Raji (cell line): ENCODE data around the gene PHC2.

Experiments used
- POLR2A ChIP-seq: IDR thresholded peaks from 2 replicates; pipeline ENCODE4 v1.6.1; 2011; ENCODE audit warnings: low read depth, low read length, control low read depth; ENCODE audit not compliant: insufficient read depth

The PHC2 gene

DNA sequence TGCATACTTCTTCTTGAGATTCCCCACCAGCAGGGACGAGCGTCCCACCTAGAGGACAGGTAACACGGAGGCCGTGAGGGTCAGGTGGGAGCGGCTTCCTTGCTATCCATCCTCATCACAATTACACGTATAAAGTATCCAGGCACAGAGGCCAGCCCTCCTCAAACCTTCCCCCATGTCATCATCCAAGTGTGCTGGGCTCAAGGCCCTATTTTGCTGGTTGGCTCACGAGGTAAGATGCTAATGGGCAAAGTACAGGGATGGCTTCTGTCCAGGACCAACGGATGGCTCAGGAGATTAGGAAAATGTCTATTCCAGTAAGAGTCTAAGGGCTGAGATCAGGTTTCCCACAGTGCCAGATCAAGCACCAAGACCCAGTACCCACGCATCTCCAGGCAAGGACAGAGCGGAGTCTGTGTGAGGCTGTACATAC is 98.5 kb downstream of the PHC2 start:
- TF ChIP-seq POLR2A: no peak

GRCh38 chr1:33331444-33332356 is 99.2 kb downstream of the PHC2 start:
- no peak for TF ChIP-seq POLR2A

GRCh38 chr1:33330906-33331305 is 100.0 kb downstream of the PHC2 start:
- no peak for TF ChIP-seq POLR2A

DNA sequence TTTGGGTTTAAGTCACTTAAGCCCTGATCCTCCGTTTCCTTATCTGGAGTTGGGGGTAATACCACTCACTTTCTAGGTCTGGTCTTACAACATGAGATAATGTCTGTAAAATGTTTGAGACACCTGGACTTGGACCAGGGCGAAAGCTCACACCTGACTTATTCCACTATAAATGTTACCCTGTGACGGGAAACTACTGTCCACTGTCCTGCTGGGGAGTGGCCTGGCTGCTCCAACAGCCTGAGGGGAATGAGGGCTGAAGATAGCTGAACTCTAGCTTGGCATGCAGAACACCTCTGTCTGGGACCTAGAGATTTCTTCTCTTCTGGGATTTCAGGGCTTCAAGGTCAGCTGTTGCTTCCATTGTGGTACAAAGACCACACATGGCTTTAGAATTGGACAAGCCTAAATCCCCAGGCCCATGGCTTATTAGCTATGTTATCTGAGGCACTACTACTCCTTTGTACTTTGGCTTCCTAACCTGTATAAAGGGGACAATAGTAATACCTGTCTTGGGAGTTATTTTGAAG is 100.5 kb downstream of the PHC2 start:
- TF ChIP-seq POLR2A: no peak

GRCh38 chr1:33329600-33330305 is 101.1 kb downstream of the PHC2 start:
- no peak for TF ChIP-seq POLR2A

- no peak for TF ChIP-seq POLR2A
Observed at GRCh38 chr1:33328817-33329216, 102.1 kb downstream of the PHC2 start.

DNA sequence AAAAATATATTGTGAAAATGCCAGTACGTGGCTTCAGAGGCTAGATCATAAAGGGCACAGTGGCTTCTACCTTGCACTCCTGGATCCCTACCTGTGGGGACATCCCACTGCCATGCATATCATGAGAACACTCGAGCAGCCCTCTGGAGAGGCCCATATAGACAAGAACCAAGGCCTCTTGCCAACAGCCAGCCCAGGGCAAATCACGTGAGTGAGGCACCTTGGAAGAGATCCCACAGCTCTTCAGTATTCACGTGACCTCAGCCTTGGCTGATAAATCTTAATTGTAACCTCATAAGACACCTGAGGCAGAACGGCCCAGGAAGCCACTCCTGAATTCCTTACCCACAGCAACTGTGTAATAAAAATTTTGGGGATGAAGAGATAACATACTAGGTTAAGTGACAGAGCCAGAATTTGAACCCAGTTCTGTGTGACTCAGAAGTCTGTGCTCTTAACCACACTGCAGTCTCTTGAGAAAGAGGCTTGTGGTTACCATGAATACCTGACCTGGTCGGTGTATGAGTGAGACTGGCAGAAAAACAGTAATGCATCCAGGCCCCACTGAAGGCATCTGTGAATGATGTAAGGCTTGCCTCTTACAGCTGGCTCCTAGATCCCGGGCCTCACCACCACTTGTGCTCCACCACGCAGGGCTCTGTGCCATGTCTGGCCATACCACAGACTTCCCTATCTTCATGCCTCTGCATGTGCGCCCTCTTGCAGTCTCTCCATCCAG is 103.1 kb downstream of the PHC2 start:
- TF ChIP-seq POLR2A: no peak

- no peak for TF ChIP-seq POLR2A
Observed at GRCh38 chr1:33326785-33327184, 104.1 kb downstream of the PHC2 start.

DNA sequence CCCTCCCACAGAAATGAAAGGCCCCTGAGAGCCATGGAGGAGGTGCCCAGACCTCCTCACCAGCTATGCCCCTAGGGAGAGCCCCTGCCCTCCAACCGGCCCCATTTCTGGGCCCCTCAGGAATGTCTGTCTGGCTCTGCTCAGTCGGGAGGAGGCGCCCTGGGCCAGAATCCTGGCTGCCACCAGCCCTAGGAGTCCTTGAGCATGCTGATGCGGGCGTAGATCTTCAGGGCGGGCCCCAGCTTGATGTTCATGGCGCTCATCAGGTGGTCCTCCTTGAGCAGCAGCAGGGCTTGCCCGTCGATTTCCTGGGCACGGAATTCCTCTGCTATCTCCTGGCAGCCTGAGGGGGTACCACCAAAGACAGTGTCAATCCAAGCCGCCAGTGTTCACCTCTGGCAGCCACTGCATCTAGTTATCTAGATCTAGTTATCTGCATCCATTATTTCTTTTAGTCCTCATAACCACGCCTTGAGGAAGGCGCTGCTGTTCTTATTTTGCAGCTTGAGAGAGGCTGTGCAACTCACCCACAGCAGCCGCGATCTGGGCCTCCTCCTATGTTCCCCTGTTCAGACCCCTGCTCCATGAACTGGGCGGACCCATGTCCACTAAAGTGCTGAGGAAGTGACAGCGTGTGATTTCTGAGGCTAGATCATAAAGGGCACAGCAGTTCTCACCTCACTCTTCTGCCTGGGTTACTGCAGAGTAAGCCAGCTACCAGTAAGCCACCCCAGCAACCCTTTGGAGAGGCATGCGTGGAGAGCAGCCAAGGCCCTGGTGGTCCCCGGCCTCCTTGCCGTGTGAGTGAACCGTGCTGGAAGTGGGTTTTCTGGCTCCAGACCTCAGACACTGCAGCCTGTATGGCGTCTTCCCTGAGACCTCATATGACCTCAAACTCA is 106.0 kb downstream of the PHC2 start:
- TF ChIP-seq POLR2A: no peak

DNA sequence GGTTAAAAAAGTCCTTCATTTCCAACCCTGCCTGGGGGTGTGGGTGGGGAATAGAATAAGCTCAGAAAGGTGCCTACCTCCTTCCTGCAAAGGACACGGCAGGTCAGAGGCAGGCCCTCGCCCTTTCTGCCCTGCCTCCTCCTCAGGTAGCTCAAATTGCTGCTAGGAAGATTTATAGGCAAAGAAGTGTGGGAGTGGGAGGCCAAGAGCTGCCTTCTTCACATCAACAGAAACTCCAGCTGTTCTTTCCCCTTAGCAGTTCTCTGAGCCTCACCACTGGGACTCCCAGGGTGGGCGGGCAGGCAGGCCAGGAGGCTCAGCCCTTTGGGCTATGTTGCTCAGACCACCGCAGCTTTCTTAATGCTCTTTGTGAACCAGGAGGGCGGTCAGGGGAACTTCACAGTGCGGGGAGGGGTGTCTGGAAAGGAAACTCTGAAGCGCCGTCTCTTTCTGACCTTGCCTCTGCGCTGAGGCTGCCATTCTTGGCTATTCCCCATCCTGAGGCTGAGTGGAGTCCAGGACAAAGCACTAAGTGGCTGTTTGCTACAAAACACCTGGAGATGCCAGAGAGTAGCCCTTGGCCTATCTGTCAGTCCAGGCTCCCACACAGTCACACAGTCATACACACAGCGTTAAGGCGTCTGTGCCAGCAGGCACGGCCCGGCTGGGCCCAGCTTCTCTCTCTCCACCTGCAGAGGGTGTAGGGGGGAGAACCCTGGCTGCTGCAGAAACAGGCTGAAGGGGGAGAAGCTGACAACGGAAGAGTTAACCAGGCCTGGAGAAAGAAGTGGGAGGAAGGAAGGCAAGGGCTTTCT is 107.0 kb downstream of the PHC2 start:
- no peak for TF ChIP-seq POLR2A

DNA sequence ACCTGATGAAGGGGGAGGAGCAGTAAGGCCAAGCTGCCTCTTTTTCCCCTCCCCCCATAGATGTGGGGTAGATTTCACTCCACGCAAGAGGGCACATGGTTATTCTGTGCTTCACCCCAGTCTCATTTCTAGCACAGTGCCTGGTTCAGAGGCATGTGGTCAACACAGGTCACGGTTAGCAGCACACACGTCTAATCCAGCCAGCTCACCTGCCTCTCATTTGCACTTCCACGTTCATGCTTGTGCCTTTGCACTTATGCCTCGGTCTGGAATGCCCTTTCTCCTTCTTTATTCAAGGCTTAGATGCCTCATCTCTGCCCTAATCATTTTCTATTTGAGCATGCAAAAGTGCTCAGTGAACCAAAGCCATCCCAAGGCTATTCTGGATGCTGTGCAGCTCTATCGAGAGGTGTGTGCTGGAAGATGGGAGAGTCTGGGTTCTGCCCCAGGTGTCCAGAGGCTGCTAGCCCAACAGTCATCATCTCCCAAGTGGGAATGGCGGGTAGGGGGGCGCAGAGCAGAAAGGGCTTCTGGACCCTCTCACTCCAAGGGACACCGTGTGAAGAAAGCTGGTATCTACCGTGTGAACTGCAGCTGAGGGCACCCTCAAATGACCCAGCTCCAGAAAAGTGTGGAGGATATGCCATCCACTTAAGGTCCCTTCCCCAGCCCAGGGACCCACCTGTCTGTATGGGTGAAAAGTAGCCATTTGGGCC is 107.9 kb downstream of the PHC2 start:
- no peak for TF ChIP-seq POLR2A

DNA sequence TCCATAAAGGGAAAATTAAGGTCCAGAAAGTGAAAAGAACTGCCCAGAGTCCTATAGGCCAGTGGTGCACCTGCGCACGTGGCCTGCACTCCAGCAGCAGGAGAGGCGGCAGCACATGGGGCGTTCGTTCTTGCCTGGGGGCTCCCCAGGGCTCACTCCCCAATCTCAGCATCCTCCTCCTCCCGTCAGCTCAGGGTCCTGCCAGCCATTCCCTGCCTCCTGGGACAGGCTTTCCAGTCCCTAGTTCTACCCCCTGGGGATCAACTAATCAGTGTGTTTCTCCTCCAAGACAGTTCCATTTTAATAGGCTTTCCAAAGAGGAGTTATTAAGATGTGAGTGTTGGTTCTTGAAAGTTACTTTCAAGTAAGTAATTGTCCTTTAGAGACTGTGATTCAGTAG is 108.8 kb downstream of the PHC2 start:
- no peak for TF ChIP-seq POLR2A

- TF ChIP-seq POLR2A: no peak
Observed at GRCh38 chr1:33321178-33321577, 109.7 kb downstream of the PHC2 start.

DNA sequence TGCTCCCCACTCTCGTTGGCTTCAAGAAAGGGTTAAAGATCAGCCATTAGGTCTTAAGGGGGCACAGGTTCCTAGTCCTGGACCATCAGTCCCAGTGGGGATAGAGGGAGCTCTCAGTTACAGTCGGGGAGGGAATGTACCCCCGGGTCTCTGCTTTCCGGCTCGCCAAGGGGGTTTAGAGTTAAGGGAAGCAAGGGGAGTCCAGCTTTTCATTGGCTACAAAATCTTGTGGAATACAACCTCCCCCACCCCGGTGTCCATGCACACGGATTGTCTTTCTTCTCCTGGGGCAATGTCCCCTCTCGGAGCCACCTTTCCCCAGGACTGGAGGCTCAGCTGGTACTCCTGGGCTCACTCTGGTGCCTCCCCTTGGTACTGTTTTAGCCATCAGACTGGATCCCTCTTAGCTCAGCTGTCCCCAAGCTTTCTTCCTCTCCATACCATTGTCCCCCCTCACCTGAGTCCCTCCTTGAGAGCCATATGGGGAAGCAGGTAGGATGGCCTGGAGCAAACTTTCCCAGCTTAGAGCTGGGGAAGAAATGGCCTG is 110.2 kb downstream of the PHC2 start, which contains the start of gene A3GALT2:
Gene A3GALT2, minus strand, starts transcription at position 480 of the 547 bp plus-strand sequence. Its CDS starts 0 bp downstream, at position 480.
- TF ChIP-seq POLR2A: no peak
